ENCODE measurements around the gene PEAK3.

PEAK3 gene

GRCh38 chr19:2282062-2282861 is at the start of gene PEAK3:
Gene PEAK3, minus strand, starts transcription at chr19:2282175. Its CDS starts 1,244 bp downstream, at chr19:2280931.
- no peak for DNase-seq

DNA sequence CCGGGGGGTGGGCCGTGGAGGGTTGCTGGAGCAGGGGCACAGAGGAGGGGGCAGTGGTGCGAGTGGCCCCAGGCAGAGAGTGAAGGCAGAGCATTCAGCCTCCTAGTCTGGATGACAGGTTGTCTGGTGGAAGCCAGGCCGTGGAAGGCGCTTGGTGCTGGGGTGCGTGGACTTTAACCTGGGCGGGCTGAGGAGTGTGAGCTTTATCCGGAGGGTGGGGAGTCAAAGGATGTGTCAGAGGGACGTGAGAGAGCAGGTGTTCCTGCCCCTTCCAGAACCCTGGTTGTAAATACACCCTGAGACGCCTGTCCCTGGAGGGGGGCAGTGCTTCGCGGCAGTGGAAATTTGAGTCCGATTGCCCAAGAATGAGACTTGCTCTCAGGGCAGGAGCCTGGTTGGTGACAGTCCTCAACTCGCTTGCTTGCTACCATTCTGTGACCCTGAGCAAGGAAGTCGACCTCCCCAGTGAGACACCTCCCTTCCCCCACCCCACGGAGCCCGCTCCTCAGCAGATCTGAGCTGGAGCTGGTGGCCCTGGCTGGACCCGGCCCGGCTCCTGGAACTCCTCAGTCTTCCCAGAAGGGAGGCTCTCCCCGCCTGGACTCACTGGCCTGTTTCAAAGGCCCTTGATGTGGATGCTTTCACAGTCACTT is 48.8 kb upstream of the PEAK3 start:
- DNase-seq: no peak

DNA sequence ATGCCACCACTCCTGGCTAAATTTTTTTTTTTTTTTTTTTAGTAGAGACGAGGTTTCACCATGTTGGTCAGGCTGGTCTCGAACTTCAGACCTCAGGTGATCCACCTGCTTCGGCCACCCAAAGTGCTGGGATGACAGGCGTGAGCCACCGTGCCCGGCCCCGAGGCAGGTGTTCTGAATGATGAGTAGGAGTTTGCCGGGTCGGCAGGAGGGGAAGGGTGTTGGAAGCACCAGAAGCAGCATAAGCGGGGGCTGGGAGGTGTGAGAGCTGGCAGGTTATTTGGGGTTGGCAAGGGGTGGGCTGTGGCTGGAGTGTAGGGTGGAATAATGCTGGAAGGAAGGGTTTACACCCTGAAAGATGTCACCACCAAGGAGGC is 48.3 kb upstream of the PEAK3 start:
- no peak for DNase-seq

GRCh38 chr19:2329501-2329916 is 47.5 kb upstream of the PEAK3 start:
- DNase-seq: no peak

DNA sequence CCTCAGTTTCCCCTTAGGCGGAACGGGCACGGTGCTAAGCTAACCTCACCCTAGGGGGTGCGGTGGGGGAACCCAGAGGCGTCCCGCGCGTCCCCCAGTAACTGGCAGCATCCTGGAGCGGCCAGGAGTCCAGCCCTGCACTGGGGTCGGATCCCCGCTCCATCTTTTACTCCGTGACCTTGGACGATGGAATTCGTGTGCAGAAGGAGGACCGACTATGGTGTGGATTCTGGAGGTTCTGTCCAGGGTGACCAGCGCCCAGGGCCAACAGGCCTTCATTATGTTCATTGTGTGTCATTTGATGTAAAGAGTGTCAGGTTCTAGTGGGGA is 47.1 kb upstream of the PEAK3 start:
- no peak for DNase-seq

GRCh38 chr19:2328401-2329148 is 46.6 kb upstream of the PEAK3 start, which contains the start of the genes LSM7 and SPPL2B:
Gene LSM7, minus strand, starts transcription at chr19:2328586. Its CDS starts 20 bp downstream, at chr19:2328566.
Gene SPPL2B, plus strand, starts transcription at chr19:2328684. Its CDS starts 26 bp downstream, at chr19:2328710.
- peak; percentile 64 for DNase-seq

DNA sequence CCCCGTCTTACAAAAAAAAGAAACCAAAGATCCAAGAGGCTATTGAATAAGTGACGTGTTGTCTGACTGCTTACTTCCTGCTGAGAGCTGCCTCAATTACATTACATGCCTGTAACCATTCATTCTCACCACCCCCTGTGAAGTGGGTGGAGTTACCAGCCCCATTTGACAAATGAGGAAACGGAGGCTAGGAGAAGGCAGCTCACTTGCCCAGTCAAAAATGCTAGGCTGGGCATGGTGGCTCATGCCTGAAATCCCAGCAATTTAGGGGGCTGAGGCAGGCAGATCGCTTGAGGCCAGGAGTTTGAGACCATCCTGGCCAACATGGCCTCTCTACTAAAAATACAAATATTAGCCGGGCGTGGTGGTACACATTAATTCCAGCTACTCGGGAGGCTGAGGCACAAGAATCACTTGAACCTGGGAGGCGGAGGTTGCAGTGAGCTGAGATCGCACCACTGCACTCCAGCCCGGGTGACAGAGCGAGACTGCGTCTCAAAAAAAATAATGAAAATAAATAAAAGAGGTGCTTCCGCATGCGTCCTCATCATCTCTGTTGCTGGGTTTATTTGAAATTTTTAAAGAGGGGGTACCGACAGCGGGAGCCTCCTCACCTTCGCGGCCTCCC is 45.9 kb upstream of the PEAK3 start:
- peak; percentile 31 for DNase-seq

- DNase-seq: no peak
These were observed 44.9 kb upstream of the PEAK3 start for GRCh38 chr19:2326699-2327360.

GRCh38 chr19:2325281-2326046 is 43.5 kb upstream of the PEAK3 start:
- DNase-seq: no peak

- DNase-seq: no peak
These were observed 42.4 kb upstream of the PEAK3 start for GRCh38 chr19:2324220-2324948.

DNA sequence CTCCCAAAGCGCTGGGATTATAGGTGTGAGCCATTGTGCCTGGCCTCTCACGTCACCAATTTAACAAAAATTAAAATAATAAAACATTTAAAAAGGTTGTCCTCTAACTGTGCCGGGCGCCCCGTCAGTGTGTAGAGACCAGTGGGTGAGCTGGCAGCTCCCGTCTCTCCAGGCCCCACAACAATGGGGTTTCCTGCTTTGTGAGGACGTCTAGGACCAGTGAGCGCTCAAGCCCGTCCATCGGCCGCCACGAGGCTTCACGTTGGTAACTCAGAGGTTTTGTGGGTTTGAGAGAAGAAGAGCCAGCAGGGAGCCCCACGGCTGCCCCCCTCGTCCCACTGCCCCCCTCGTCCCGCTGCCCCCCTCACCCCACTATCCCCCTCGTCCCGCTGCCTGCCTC is 41.7 kb upstream of the PEAK3 start:
- no peak for DNase-seq

DNA sequence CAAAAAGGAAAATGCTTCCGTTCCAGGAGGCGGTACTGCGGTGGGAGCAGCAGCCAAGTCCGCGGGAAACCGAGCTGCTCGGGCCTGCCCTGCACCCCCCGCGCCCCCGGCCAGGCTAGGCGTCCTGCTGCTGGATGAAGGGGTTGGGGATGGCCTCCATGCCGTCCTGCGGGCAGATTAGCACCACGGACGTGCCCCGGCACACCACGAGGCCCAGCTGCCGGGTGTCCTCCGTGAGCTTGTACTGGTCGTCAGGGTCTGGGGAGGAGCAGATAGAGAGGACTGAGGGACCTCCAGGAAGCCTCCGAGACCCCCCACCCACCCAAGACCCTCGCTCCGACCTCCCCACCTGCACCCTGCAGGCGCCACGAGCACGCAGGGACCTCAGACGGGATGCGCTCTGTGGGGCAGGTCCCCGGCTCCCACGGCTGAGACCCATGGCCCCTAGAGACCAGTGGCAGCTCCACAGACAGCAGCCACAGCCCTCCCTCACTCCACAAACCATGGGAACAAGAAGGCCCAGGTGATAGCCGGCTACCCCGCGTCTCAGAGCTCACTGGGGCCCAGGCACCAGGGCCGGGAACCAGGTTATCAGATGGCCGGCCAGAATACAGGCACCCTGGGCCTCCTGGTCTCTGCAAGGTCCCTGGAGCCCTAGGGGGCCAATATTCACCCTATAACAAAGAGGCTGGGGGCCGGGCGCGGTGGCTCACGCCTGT is 39.7 kb upstream of the PEAK3 start:
- DNase-seq: no peak

- no peak for DNase-seq
These were observed 39.0 kb upstream of the PEAK3 start for GRCh38 chr19:2320939-2321338.

DNA sequence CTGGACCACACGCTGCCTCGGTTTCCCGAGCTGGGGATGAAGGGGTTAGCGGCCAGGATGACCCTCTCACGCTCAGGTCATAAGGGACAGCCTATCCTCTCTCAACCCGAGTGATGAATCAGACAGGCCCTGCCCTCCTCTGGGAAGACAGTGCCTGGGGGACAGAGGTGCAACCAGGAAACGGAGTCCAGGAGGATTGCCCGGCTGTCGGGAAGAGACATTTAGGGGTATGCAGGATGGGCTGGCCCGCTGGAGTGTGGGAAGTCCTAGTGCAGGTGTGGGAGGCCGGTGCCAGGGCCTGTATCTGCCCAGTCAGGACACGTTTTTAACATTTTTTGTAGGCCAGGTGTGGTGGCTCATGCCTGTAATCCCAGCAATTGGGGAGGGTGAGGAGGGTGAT is 38.1 kb upstream of the PEAK3 start:
- DNase-seq: no peak

GRCh38 chr19:2319551-2319950 is 37.6 kb upstream of the PEAK3 start:
- no peak for DNase-seq

DNA sequence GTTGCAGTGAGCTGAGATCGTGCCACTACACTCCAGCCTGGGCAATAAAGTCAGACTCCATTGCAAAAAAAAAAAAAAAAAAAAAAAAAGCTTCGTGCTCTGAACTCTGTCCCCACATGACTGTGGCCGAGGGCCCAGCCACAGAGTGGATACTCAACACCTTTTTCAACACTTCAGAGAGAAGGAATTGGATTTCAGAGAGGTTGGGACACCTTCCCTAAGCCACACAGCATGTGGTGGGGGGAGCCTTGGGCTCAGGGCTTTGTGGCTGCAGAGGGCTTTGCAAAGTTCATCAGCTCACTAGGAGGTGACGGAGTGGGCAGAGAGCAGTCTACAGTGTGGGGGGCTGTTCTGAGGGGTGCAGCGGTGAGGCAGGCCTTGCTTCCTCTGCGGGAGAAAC is 36.9 kb upstream of the PEAK3 start:
- no peak for DNase-seq

DNA sequence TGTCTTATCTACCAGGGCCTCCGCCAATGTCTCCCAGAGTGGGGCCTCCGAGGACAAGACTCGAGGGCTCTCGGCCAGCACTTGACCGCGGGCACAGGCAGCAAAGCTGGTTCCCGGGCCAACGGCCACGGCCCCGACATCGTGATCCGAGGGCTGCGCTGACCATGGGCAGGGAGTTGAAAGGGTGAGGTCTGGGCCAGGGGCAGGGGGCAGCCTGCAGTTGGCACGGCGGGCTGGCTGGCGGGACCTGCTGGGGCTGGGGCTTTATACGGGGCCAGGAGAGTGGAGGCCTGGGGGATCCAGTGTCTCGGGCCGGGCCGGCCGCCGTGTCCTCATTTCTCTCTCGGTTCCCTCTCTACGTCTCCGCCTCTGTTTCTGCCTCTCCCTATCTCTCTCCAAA is 35.8 kb upstream of the PEAK3 start:
- no peak for DNase-seq

- no peak for DNase-seq
These were observed 35.3 kb upstream of the PEAK3 start for GRCh38 chr19:2317300-2317699.

DNA sequence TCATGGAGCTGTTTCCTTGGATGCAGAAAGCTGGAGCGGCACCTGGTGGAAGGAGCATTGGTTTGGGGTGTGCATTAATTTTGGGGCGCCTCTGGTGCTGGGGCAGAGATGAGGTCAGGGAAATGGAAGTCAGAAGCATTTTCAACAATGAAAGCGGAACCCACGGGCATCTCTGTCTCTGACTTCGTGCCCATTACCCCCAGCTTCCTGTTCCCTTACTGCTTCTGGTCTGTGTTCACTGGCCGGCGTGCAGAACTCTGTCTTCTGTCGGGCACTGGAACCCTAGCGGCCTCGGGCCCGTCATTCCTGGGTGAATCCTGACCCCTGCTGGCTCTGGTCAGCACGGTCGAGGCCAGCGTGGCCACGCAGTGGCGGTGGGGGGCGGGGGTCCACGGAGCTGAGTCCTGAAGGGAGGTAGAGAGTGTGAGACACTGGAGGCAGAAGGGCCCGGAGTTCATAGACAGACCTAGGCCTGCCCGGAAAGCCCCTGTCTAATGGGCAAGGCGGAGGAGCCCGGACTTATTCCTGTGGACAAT is 33.9 kb upstream of the PEAK3 start:
- no peak for DNase-seq

GRCh38 chr19:2315121-2315817 is 33.3 kb upstream of the PEAK3 start:
- DNase-seq: no peak

Measured in amniotic stem cell (primary cell).